Activated CD8-positive, alpha-beta T cell treated with anti-CD3 and anti-CD28 coated beads for 36 hours (primary cell): ENCODE measurements around the gene UTRN. TPM values are rescaled to one million over a fixed set of nuclear protein-coding genes. Genes with fewer than 3 reads are reported as not detected.

Source experiments
- ATAC-seq: fragments of 200-7000 bp; cut with Tn5 transposase; one replicate; pipeline ENCODE4 v1.10.0; 2021; ENCODE audit warnings: mild to moderate bottlenecking, moderate library complexity
- CTCF ChIA-PET: fragments of 350-600 bp; sonication (Branson Sonifier 250); formaldehyde crosslinking; loops from one replicate; lab custom pipeline; 2021; ENCODE audit warnings: antibody characterized with exemption; lab: Charles Lee
- POLR2A ChIA-PET: fragments of 350-600 bp; sonication (Branson Sonifier 250); formaldehyde crosslinking; loops from one replicate; lab custom pipeline; 2021; ENCODE audit warnings: antibody characterized with exemption; lab: Charles Lee
- DNase-seq: peaks from one replicate; pipeline ENCODE4 v3.0.0-alpha.2; 2020
- H3K27ac Mint-ChIP-seq: one replicate; pipeline ENCODE4 v1.8.0; 2021; ENCODE audit warnings: mild to moderate bottlenecking, mixed read lengths
- H3K27me3 Mint-ChIP-seq: one replicate; pipeline ENCODE4 v1.8.0; 2021; ENCODE audit warnings: mixed read lengths
- H3K36me3 Mint-ChIP-seq: one replicate; pipeline ENCODE4 v1.8.0; 2021; ENCODE audit warnings: low read depth, mixed read lengths
- H3K4me1 Mint-ChIP-seq: one replicate; pipeline ENCODE4 v1.8.0; 2021; ENCODE audit warnings: low read depth, mixed read lengths
- H3K4me3 Mint-ChIP-seq: one replicate; pipeline ENCODE4 v1.8.0; 2021; ENCODE audit warnings: mild to moderate bottlenecking, moderate library complexity, mixed read lengths
- H3K9me3 Mint-ChIP-seq: one replicate; pipeline ENCODE4 v1.8.0; 2021; ENCODE audit warnings: mixed read lengths
- intact Hi-C: fragments of 100-400 bp; cut with micrococcal nuclease; formaldehyde crosslinking; loops from one replicate; pipeline ENCODE4 v1.10.0; 2022
- total RNA-seq, 2 experiments: library from RNA; stranded (reverse); gene quantifications; one replicate each; pipeline ENCODE4 v1.2.3, GENCODE V29; 2021
- TF ChIP-seq, protein P1 (sequence below): fragments of 200-600 bp; IDR thresholded peaks from one replicate; pipeline ENCODE4 v1.8.0; 2022; ENCODE audit warnings: antibody characterized with exemption, mild to moderate bottlenecking

UTRN gene
- total RNA-seq, 2 experiments from 2014 or later: 53.9 to 58.5 TPM

DNA sequence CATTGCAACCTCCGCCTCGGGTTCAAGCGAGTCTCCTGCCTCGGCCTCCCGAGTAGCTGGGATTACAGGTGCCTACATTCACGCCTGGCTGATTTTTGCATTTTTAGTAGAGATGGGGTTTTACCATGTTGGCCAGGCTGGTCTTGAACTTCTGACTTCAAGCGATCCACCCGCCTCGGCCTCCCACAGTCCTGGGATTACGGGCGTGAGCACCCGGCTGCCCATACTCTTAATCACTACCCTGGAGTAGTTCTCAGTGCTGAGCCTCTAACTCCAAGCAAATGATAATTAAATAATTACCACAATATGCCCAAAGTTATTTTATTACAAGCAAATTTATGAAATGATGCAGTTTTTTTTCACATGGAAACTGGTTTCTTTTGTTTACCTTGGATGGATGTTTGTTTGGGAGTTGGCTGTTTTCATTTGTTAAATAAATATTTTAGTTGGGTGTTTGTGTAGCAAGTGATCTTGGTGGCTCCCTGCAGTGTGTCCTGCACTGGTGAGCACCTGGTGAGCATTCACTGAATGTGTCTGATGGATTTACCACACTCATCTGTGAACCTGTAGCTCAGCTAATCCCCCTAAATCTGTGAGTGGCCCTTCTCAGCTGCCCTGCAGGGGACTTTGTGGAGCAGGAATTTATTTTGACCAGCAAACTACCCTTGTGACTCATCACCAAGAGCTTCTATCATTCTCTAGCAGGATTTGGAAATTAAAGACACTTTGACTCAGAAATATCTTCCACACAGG is 36.9 kb downstream of the UTRN start:
- H3K27me3 Mint-ChIP-seq: no peaks in the 10 kb centered on the region
- no peaks in the 10 kb centered on the region for H3K36me3 Mint-ChIP-seq
- CTCF ChIA-PET: interaction anchor here (1.4 kb wide), 1 partner anchor 11 kb away, joined by 4 read pairs; no protein-coding TSS in a partner anchor
- H3K9me3 Mint-ChIP-seq: no peaks in the 10 kb centered on the region
- intact Hi-C loops: no loop called here
- DNase-seq: no peak
- TF ChIP-seq, protein P1, sequence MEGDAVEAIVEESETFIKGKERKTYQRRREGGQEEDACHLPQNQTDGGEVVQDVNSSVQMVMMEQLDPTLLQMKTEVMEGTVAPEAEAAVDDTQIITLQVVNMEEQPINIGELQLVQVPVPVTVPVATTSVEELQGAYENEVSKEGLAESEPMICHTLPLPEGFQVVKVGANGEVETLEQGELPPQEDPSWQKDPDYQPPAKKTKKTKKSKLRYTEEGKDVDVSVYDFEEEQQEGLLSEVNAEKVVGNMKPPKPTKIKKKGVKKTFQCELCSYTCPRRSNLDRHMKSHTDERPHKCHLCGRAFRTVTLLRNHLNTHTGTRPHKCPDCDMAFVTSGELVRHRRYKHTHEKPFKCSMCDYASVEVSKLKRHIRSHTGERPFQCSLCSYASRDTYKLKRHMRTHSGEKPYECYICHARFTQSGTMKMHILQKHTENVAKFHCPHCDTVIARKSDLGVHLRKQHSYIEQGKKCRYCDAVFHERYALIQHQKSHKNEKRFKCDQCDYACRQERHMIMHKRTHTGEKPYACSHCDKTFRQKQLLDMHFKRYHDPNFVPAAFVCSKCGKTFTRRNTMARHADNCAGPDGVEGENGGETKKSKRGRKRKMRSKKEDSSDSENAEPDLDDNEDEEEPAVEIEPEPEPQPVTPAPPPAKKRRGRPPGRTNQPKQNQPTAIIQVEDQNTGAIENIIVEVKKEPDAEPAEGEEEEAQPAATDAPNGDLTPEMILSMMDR: no peak
- H3K4me3 Mint-ChIP-seq: no peak overlapping the region
- no peak for ATAC-seq
- POLR2A ChIA-PET: no interaction called here
- no peak overlapping the region for H3K27ac Mint-ChIP-seq
- H3K4me1 Mint-ChIP-seq: peaks cover 8% of the 10 kb centered on the region

- CTCF ChIA-PET: interaction anchor here (1.2 to 1.4 kb wide), 2 partner anchors 15 to 155 kb away, joined by 4 to 5 read pairs; no protein-coding TSS in a partner anchor
- POLR2A ChIA-PET: interaction anchor here (0.6 kb wide), 1 partner anchor 75 kb away, joined by 3 read pairs; no protein-coding TSS in a partner anchor
- Mint-ChIP-seq H3K36me3 (no peaks in the 10 kb centered on the region), H3K4me3 (no peak overlapping the region), H3K27ac (no peak overlapping the region), H3K4me1 (peaks cover 8% of the 10 kb centered on the region), H3K9me3 (no peaks in the 10 kb centered on the region), H3K27me3 (no peaks in the 10 kb centered on the region)
- no peak for ATAC-seq
- DNase-seq: no peak
- intact Hi-C loops: no loop called here
- TF ChIP-seq, protein P1: no peak
Observed at GRCh38 chr6:144325232-144325631, 40.1 kb downstream of the UTRN start.

DNA sequence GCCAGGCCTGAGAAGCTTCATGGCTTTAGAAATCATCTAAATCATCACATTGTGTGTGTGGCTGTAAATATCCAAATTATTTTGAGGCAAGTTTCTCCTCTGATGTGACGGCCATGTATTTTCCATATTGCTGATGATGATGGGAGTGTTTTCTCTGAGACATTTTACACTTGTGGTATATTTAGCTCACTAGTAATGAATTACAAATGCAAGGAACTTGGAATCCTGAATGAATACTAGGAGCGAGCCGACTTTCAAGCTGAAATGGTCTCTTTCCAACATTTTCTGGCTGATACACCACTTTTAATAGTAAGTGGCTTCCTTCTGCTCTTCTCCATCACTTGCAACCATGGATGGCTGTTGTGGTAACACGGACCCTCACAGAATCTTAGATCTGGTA is 41.3 kb downstream of the UTRN start:
- DNase-seq (no peak), ATAC-seq (no peak)
- CTCF ChIA-PET: no interaction called here
- H3K9me3 Mint-ChIP-seq: no peaks in the 10 kb centered on the region
- H3K4me1 Mint-ChIP-seq: no peaks in the 10 kb centered on the region
- H3K27ac Mint-ChIP-seq: no peak overlapping the region
- intact Hi-C loops: no loop called here
- POLR2A ChIA-PET: no interaction called here
- H3K27me3 Mint-ChIP-seq: no peaks in the 10 kb centered on the region
- no peaks in the 10 kb centered on the region for H3K36me3 Mint-ChIP-seq
- TF ChIP-seq, protein P1: no peak
- no peak overlapping the region for H3K4me3 Mint-ChIP-seq

GRCh38 chr6:144327081-144327480 is 41.9 kb downstream of the UTRN start:
- no peaks in the 10 kb centered on the region for H3K4me1 Mint-ChIP-seq
- POLR2A ChIA-PET: interaction anchor here (0.7 kb wide), 1 partner anchor 22 kb away, joined by 3 read pairs; no protein-coding TSS in a partner anchor
- TF ChIP-seq, protein P1: no peak
- DNase-seq (no peak), ATAC-seq (no peak)
- no peaks in the 10 kb centered on the region for H3K36me3 Mint-ChIP-seq
- H3K27me3 Mint-ChIP-seq: no peaks in the 10 kb centered on the region
- CTCF ChIA-PET: no interaction called here
- H3K4me3 Mint-ChIP-seq: no peak overlapping the region
- H3K27ac Mint-ChIP-seq: no peak overlapping the region
- no peaks in the 10 kb centered on the region for H3K9me3 Mint-ChIP-seq
- intact Hi-C loops: no loop called here
